Thoracic aorta (tissue), 2 donors: ENCODE results near the gene LITAFD. TPM values are rescaled to one million over a fixed set of nuclear protein-coding genes. Genes with fewer than 3 reads are reported as not detected.

Source experiments
- ATAC-seq: fragments of 150-250 bp; one replicate; pipeline ENCODE4 v1.8.0; 2017; ENCODE audit warnings: low read depth; ENCODE audit not compliant: insufficient number of reproducible peaks, low FRiP score
- DNase-seq: peaks from one replicate; pipeline ENCODE4 v3.0.0-alpha.2; 2020; ENCODE audit warnings: low spot score
- H3K27ac ChIP-seq, 2 donors: fragments of 200-600 bp; sonication (generic); 1 replicate in 1 of 2; 2 replicates in 1 of 2; pipeline ENCODE4 v1.5.1; 2016; ENCODE audit warnings: mild to moderate bottlenecking in 2 of 2, moderate library complexity in 2 of 2
- H3K27me3 ChIP-seq: fragments of 200-600 bp; sonication (generic); replicated peaks from 2 replicates; pipeline ENCODE4 v1.6.0; 2016; ENCODE audit warnings: mild to moderate bottlenecking; ENCODE audit not compliant: insufficient read depth
- H3K36me3 ChIP-seq: fragments of 200-600 bp; sonication (generic); one replicate; pipeline ENCODE4 v1.5.1; 2016
- H3K4me1 ChIP-seq, 2 donors: fragments of 200-600 bp; sonication (generic); 1 replicate in 1 of 2; 2 replicates in 1 of 2; pipeline versions ENCODE4 v1.5.1 to v1.6.0; 2016; ENCODE audit warnings: low read depth in 2 of 2, mild to moderate bottlenecking in 1 of 2; ENCODE audit not compliant: control insufficient read depth in 1 of 2
- H3K4me3 ChIP-seq: fragments of 200-600 bp; sonication (generic); 2 replicates; pipeline ENCODE4 v1.5.1; 2016; ENCODE audit warnings: mild to moderate bottlenecking
- H3K9me3 ChIP-seq: fragments of 200-600 bp; sonication (generic); 2 replicates; pipeline ENCODE4 v1.5.1; 2016
- CTCF ChIP-seq: fragments of 200-600 bp; sonication (generic); IDR thresholded peaks from one replicate; pipeline ENCODE4 v1.5.1; 2019; ENCODE audit warnings: antibody characterized with exemption
- total RNA-seq, 2 donors: library from RNA; depleted of rRNA; stranded (reverse); fragments of >200 nt; gene quantifications; one replicate each; pipeline versions ENCODE4 v1.1.0 to v1.2.3, GENCODE V29; 2016

The LITAFD gene
- total RNA-seq, 2 donors from 2014 or later, result not detected

GRCh38 chr16:8878523-8878911, 3.6 kb upstream of the LITAFD start:
- no peak for DNase-seq
- H3K27ac ChIP-seq, result no peak overlapping the region

DNA sequence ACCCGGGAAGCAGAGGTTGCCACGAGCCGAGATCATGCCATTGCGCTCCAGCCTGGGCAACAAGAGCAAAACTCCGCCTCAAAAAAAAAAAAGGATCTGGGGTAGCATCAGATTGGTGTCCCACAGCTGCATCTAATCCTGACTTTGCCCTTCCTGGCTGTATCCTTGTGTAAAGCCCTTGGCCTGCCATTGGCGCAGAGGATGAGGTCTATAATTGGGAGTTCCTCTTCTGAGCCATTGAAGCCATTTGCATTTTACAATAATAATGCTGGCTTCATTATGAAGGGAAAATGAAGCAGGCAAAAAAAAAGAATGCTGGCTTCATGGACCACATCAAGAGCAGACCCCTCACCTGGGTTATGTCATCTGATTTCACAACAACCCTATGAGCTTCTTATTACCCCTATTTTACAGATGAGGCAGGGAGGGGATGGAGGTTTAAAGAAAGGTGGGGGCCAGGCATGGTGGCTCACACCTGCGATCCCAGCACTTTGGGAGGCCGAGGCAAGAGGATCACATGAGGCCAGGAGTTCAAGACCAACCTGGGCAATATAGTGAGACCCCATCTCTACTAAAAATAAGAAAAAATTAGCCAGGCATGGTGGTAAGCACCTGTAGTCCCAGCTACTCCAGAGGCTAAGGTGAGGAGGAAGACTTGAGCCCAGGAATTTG, 1.2 kb upstream of the LITAFD start:
- no peak for ATAC-seq
- no peaks in the 10 kb centered on the region for H3K27me3 ChIP-seq
- H3K4me3 ChIP-seq, result no peak overlapping the region
- no peaks in the 10 kb centered on the region for H3K9me3 ChIP-seq
- H3K4me1 ChIP-seq, result peaks cover 0 to 5% of the 10 kb centered on the region in 2 donors
- H3K27ac ChIP-seq, result no peak overlapping the region
- no peak for TF ChIP-seq CTCF
- H3K36me3 ChIP-seq, result no peaks in the 10 kb centered on the region
- DNase-seq, result no peak

More at GRCh38 chr16:8878523-8878911, 3.6 kb upstream of the LITAFD start:
- TF ChIP-seq CTCF, result no peak
- Histone ChIP-seq H3K4me3 (no peak overlapping the region), H3K4me1 (peaks cover 0 to 9% of the 10 kb centered on the region in 2 donors), H3K9me3 (no peaks in the 10 kb centered on the region), H3K27me3 (no peaks in the 10 kb centered on the region), H3K36me3 (no peaks in the 10 kb centered on the region)
- no peak for ATAC-seq

DNA sequence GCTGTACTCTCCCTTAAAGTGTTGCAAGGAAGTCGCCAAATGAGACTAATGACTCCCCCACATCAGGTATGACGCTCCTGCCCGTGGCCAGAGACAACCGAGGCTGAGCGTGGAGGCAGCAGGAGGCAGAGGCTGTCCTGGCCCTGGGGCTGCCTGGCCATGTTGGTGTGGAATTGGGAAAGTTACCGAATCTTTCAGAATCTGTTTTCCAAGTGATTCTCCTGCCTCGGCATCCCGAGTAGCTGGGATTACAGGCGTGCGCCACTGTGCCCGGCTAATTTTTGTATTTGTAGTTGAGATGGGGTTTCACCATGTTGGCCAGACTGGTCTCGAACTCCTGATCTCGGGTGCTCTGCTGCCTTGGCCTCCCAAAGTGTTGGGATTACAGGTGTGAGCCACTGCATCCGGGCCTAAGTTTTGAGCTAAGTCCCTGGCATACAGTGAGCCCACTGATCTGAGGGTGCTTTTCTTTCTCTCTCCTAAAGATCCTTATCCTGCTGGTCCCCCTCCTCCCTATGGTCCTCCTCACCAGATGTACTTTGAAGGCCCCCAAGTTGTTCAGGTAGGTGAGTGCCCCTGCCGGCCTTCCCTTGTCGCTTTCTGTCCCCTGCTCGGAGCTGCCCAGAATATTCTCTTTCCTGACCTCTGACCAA, 700 bp downstream of the LITAFD start:
- DNase-seq (no peak), ATAC-seq (no peak)
- no peak overlapping the region for H3K4me3 ChIP-seq
- no peaks in the 10 kb centered on the region for H3K36me3 ChIP-seq
- no peak overlapping the region for H3K27ac ChIP-seq
- H3K4me1 ChIP-seq, result peaks cover 0 to 14% of the 10 kb centered on the region in 2 donors
- no peaks in the 10 kb centered on the region for H3K27me3 ChIP-seq
- no peak for TF ChIP-seq CTCF
- H3K9me3 ChIP-seq, result no peaks in the 10 kb centered on the region

GRCh38 chr16:8885674-8886592, 3.8 kb downstream of the LITAFD start:
- no peak for ATAC-seq
- DNase-seq, result no peak
- Histone ChIP-seq H3K4me3 (no peak overlapping the region), H3K4me1 (peaks cover 0 to 10% of the 10 kb centered on the region in 2 donors), H3K27ac (no peak overlapping the region), H3K9me3 (no peaks in the 10 kb centered on the region), H3K27me3 (no peaks in the 10 kb centered on the region), H3K36me3 (peaks cover 4% of the 10 kb centered on the region)
- no peak for TF ChIP-seq CTCF
